RCC 7860 (cell line): ENCODE measurements around the gene HACE1.
"Not testable (repeated sequence)": the region's sequence is repeated elsewhere in the genome, so short reads cannot be mapped to it uniquely, and the experiment has no call there.

Experiments used
- DNase-seq: peaks from one replicate; pipeline ENCODE4 v3.0.0-alpha.2; 2015; ENCODE audit warnings: low spot score
- FAIRE-seq: peaks from 2 replicates; lab custom pipeline; 2012; peaks lifted over from hg19 to GRCh38; lab: Jason Lieb, UNC

Gene HACE1

DNA sequence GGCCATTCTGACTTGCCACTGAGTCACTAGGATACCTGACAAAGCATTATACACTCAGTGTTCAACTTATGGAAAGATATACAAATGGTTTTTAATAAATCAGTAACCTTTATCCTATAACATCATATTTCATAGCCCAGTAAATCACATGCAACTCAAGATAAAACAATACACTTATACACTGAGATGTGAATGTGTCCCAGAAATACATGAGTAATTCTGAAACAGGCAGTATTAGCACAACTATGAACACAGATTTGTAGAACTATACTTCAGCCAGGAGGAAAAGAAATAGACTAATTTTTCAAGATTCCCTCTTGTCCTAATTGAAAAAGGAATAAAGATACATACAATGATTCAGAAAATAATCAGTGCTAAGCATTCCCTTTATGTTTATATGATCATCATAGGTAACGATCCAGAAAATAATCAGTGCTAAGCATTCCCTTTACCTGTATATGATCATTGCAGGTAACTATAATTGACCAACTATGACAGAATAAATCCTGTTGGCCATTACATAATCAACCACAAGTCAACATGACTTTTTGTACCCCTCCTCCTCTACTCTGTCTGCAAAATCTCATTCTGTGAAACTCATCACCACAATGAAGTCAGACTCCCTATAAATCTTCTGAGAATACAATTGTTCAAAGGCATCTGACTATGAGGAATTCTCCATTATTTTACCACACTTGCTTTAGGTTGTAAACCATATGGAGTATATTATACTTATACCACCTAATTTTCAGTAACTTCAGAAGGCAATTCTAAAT lies 30.3 kb downstream of the HACE1 start:
- FAIRE-seq, result no peak
- no peak for DNase-seq

DNA sequence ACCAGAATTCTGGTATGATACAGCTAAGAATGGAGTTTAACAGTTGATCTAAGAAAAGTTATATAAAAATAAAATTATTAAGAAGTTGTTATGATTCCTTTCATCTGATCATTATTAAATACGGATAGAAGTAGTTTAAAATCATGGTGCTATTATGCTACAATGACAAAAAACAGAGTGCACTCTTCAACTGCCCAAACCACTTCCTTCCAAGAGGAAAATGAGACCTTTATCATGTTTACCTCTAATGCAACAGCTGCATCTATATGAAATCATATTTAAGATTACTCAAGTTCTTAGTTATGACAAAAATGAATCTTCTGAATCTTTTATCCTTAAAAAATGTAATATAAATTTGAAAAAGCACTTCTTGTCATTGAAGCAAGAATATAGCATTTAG lies 31.2 kb downstream of the HACE1 start:
- FAIRE-seq, result no peak
- DNase-seq, result no peak

DNA sequence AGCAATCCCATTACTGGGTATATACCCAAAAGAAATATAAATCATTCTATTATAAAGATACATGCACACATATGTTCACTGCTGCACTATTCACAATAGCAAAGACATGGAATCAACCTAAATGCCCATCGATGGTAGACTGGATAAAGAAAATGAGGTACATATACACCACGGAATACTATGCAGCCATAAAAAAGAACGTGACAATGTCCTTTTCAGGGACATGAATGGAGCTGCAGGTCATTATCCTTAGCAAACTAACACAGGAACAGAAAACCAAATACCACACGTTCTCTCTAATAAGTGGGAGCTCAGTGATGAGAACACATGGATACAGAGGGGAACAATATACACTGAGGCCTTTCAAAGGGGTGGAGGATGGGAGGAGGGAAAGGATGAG lies 38.9 kb downstream of the HACE1 start:
- DNase-seq, FAIRE-seq: not testable (repeated sequence)

DNA sequence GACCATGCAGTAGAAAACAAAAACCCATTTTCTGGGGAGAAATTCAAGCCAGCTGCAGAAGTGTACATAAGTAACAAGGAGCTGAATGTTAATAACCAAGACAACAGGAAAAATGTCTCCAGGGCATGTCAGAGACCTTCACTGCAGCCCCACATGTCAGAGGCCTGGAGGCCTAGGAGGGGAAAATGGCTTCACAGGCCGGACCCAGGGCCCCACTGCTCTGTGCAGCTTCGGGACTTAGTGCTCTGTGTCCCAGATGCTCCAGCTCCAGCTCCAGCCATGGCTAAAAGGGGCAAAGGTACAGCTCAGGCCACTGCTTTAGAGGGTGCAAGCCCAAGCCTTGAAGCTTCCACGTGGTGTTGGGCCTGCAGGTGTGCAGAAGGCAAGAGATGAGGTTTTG lies 43.6 kb downstream of the HACE1 start:
- DNase-seq, result no peak
- FAIRE-seq, result no peak

DNA sequence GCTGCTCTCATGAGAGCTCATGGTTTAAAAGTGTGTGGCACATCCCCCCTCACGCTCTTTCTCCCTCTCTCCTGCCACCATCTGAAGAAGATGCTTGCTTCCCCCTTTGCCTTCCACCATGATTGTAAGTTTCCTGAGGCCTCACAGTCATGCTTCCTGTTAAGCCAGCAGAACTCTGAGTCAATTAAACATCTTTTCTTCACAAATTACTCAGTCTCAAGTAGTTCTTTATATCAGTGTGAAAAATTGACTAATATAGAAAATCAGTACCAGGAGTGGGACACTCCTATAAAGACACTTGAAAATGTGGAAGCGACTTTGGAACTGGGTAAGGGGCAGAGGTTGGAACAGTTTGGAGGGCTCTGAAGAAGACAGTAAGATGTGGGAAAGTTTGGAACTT lies 45.0 kb downstream of the HACE1 start:
- DNase-seq (no peak), FAIRE-seq (no peak)

DNA sequence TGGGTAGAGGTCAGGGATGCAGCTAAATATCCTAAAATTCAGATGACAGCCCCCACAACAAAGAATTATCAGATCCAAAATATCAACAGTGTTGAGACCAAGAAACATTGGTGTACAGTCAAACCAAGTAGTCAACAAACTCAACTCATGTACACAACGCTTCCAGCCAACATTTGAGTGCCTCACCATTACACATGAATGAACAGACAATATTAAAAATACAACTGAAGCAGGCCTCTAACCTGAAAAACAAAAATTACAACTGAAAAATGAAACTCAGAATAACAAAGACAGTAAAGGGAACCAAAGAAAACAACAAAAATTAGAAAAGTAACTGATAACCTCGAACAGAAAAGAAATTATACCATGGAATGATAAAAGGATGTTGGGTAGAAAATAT lies 46.2 kb downstream of the HACE1 start:
- no peak for DNase-seq

DNA sequence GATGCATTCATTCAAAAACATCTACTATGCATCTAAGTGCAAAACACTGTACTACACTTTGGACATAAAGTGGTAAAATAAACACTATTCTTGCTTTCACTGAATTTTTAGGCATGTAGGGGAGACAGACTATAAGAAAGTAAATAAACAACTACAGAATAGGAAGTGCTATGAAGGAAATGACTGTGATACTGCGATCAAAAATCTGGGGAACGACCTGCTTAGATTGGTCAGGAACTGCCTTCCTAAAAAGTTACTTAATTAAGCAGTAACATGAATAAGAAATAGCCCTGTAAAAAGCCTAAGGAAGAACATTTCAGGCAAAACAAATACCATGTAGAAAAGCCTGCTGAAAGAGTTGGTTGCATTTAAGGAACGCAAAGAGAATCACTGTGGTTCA lies 50.6 kb downstream of the HACE1 start:
- FAIRE-seq (no peak), DNase-seq (no peak)

More for the DNA sequence above, 46.2 kb downstream of the HACE1 start:
- no peak for FAIRE-seq

DNA sequence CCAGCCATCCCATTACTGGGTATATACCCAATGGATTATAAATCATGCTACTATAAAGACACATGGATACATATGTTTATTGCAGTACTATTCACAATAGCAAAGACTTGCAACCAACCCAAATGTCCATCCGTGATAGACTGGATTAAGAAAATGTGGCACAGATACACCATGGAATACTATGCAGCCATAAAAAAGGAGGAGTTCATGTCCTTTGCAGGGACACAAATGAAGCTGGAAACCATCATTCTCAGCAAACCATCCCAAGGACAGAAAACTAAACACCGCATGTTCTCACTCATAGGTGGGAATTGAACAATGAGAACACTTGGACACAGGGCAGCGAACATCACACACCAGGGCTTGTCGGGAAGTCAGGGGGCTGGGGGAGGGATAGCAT lies 54.4 kb downstream of the HACE1 start:
- not testable (repeated sequence) for FAIRE-seq, DNase-seq

DNA sequence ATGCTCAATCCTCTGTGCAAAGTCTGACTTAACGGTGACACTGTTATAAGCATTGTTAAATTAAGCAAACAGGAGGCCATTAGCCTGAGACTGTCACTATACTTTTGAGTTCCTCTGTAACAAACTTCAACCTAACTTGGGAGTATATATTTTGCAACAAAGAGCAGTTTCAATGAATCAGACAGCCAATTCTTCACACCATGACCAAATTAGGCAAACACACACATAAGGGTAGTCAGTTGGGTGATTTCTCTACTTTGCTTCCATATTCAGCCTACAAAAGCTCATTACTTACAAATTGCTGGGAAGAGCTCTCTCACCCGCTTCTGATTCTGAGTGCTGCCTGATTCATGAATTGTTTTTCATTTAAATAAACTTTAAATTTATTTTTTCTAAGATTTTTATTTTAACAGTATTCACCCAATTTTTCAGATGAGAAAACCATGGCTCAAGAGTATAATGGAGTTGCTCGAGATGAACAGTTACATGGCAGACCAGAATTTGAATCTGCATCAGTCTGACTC lies 60.5 kb downstream of the HACE1 start:
- FAIRE-seq (no peak), DNase-seq (no peak)

DNA sequence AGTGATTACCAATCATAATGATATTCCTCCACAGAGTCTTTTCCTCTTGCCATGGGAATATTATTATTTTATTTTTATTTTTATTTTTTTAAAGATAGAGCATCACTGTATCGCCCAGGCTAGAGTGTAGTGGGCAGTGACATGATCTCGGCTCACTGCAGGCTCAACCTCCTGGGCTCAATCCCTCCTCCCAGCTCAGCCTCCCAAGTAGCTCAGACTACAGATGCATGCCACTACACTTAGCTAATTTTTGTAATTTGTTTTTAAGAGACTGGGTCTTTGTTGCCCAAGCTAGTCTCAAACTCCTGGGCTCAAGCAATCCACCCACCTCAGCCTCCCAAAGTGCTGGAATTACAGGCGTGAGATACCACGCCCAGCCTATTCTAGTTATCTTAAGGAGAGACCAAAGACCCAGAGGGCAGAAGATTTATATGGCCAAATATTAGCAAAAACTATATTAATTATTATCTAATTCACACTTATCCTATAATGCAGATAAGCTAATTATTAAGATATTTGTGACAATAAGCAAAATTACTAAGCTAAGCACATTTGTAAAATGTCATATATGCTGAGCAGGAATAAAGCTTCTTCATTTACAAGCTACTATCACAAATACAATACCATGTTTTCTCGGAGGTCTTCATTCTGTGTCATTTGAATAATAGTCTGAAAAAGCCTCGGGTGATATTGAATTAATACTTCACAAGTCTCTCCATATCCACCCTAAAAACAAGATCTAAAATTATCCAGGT lies 63.5 kb downstream of the HACE1 start:
- DNase-seq, result no peak
- no peak for FAIRE-seq

DNA sequence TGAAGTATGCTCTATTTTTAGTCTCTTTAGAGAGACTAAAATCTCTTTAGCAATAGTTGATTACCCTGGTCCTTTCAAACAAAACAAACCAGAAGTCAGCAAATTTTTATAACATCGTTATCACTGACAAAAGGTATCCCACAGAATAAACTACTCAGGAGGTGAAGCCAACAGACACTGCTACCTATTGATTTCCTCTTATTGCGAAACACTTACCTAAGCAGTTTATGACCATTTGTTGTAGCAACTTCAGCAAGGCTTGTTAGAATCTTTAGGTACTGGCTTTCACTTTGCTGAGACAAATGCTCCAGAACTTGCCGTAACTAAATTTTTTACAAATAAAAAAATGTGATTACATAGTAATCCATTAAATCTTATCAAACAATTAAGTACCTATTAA lies 64.4 kb downstream of the HACE1 start:
- DNase-seq (no peak), FAIRE-seq (no peak)

DNA sequence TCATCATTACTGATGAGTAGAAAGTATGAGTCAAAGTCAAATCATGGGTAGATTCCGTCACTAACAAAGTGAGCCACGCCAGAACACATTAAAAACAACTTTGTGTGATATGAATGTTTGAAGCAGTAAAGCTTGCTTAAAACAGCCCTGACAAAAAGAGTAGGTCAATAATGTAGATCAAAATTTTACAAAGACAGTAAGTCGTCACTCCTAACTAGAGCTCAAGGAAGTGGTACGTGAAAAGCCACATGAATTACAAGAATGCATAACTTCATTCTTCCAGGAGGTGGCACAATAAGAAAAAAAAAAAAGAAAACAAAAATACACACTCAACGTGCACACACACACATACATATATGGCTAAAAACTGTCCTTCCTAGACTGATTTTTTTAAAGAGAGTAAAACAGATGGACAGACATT lies 69.9 kb downstream of the HACE1 start:
- FAIRE-seq (peak; percentile 26), DNase-seq (peak; percentile 16)

DNA sequence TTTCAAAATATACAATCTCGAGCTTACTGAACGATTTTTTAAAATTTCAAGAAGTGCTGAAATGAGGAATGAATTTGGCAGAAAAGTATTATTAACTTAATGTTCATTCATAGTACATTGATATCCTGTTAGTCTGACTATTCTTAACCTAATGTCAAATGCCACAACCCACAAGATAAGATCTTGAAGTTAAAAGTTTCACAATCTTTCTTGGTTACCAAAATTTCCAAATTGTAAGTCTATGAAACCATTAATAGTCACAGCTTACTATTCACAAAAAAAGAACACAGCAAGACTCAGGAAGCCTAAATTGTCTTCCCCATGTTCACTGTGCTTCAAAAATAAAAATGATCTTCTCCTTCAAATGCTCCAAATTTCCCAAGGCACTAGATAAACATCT lies 71.3 kb downstream of the HACE1 start:
- DNase-seq, result no peak
- FAIRE-seq, result no peak

DNA sequence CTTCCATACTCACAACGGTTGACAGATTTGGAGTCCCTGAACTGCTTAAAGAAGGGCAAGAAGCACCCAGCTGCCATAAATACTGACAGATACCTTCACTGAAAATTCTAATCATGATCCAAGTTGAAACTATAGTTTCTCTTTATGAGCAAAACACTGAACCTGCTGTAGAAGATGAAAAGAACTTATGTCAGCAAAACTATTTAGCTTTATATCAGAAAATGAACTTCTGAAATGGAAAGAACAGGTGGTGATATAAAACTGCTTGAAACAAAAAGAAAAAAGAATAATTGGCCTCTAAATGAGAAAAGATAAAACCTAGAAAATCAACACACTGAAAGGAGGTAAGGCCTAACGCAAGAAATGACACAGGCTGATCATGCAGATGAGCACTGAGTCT lies 72.4 kb downstream of the HACE1 start:
- FAIRE-seq (no peak), DNase-seq (no peak)

DNA sequence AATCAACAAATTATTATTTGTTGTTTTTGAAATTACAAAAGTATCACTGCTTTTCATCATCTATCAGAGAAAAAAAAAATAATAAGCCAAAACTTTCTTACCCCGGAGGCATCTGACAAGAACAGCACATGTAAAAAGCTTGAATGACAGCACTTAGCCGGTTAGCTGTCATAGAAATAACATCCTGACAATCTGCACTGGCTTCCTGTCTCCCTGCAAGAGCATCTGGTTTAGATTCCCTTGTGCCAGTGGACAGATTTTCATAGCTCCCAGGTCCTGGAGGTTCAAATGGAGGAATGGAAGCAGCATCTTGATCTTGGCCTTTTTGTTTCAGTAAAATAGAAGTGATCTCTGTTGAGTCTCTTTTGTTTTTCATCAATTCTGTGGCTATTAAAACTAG lies 74.8 kb downstream of the HACE1 start:
- DNase-seq (no peak), FAIRE-seq (no peak)

DNA sequence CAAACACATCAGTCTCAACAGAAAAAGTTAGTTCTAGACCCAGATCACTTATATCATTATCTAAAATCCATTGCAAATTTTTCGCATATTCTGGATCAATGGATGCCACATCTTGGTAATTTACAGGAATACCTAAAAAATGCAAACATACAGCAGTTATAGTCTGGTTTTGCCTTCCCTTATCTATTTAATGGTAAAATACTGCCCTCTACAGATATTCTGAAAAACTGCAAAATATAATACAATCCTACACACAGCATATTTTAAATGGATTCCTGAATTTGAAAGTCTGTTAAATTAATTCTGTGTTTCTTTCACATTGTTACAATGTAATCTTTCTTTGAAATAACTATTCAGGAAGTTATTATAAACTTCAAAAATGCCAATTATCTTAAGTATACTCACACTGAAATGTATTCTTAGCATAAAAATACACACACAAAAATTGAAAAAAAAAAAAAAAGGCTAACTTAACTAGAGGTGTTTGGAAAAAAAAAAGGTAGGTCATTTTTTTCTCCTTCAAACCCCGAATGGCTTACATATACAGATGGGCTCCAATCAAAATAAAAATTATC lies 88.4 kb downstream of the HACE1 start:
- FAIRE-seq (peak; percentile 82), DNase-seq (peak; percentile 39)

DNA sequence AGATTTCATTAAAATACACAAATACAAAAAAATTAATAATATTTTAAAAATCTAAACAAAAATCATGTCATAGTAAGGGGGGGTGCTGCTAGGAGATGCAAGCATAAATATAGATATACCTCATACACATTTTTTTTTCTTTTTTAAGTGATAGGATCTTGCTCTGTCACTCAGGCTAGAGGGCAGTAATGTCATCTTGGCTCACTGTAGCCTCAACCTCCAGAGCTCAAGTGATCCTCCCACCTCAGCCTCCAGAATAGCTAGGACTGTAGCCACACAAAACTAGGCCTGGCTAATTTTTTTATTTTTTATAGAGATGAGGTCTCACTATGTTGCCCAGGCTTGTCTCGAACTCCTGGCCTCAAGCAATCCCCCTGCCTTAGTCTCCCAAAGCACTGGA lies 90.8 kb downstream of the HACE1 start:
- DNase-seq, result no peak
- no peak for FAIRE-seq

DNA sequence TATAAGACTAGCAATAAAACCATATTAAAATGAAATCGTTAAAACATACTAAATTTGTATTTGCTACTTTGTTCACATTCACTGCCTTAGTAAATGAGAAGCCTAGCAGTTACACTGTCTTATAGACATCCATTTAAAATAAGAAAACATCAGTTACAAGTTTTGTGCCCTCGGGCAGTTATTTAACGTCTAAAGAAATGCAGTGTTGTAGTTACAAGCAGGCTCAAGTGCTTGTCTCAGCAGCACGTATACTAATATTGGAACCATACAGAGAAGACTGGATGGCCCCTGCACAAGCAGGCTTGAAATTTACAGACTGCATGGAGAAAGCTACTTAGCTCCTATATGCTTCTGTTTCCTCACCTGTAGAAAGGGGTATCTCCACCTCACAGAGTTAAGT lies 93.1 kb downstream of the HACE1 start:
- DNase-seq, result no peak
- no peak for FAIRE-seq

DNA sequence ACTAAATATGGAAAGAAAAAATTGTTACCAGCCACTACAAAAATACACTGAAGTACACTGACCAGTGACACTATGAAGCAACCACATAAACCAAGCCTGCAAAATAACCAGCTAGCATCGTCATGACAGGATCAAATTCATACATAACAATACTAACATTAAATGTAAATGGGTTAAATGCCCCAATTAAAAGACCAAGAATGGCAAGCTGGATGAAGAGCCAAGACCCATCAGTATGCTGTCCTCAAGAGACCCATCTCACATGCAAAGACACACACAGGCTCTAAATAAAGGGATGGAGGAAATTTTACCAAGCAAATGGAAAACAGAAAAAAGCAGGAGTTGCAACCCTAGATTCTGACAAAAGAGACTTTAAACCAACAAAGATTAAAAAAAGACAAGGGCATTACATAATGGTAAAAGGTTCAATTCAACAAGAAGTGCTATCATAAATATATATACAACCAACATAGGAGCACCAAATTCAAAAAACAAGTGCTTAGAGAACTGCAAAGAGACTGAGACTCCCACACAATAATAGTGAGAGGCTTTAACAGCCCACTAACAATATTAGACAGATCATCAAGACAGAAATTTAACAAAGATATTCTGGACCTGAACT lies 104.8 kb downstream of the HACE1 start:
- no peak for FAIRE-seq

DNA sequence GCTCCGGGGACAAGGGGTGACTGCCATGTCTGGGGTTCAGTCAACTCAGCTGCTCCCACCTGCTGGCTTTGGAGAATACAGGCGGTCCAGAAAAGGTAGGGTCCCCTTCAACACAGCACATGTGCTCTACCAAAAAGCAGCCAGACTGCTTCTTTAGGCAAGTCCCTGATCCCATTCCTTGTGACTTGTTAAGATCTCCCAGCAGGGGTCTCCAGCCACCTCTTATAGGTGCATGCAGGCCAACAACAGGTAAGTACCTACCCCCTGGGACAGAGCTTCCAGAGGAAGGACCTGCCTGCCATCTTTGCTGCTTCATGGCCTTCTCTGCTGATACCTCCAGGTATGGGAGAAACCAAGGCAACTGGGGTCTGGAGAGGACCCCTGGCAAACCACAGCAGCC lies 106.5 kb downstream of the HACE1 start:
- DNase-seq, result no peak
- FAIRE-seq, result no peak

More for the DNA sequence above, 104.8 kb downstream of the HACE1 start:
- no peak for DNase-seq

DNA sequence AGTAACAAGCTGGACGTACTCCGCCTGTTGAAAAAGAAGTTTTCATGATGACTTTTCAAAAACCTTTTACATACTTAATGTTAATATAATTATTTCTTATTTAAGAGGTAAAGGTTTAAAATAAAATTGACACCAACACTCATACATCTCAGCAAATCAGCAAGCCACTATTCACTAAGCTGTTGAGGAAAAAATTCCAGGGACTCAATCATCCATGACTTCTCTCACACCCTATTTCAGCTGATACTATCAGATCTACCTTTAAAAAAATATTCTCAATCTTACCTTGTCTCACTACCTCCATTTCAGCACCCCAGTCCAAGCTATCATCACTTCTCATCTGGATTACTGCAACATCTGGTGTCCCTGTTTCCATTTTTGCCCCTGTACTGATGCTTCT lies 109.3 kb downstream of the HACE1 start:
- peak; percentile 51 for FAIRE-seq
- DNase-seq, result no peak
